Measurements from ENCODE around the gene ARL5A. TPM values are rescaled to one million over a fixed set of nuclear protein-coding genes. Genes with fewer than 3 reads are reported as not detected.

ARL5A gene
- total RNA-seq, 4 donors from 2014 or later: 58.8 to 104 (median 85.6) TPM

DNA sequence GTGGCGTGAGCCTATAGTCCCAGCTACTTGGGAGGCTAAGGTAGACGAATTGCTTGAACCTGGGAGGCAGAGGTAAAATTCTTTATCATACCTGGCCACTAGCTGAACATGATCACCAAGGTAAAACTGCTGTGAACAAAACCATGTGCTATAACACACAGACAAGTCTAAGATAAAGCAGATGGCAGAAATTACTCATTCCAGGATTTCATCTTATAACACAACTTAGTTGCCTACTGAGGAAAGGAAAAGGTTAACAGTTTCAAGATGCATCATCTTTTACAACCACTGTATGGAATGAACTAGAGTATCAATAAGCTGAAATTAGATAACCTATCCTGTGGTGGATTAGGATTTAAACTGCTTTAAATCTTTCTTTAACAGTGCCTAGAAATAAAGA, 8.3 kb downstream of the ARL5A start:
- Histone ChIP-seq H3K4me1 (peaks cover 0 to 41% (median 8%) of the 10 kb centered on the region in 3 donors), H3K4me3 (no peak overlapping the region), H3K27ac (no peak overlapping the region), H3K36me3 (peaks cover 0 to 3% of the 10 kb centered on the region in 2 donors), H3K27me3 (no peaks in the 10 kb centered on the region), H3K9me3 (no peaks in the 10 kb centered on the region)
- no peak for ATAC-seq
- 80% methylated on average over 2 of the region's 2 CpGs; no CpG with 5 or more reads in 1 of the 2 donors for WGBS, 2 donors (ENCODE audit: low coverage in 1 of 2)
- no peak for TF ChIP-seq POLR2AphosphoS5 (IDR thresholded peaks at IDR 0.05)

DNA sequence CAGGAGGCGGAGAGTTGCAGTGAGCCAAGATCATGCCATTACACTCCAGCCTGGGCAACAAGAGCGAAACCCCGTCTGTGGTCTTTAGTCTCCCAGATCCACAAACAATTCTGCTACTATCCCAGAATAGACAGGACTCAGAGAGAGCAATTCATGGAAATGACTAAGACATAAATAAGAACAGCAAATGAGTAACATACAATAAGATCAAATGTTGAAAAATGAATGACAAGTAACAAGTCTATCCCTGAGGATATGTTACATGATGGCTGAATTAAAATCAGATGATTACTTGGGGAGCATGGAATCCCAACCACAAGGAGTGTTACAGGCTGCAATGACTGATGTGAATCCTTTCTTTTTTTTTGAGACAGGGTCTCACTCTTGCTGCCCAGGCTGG, 10.3 kb downstream of the ARL5A start:
- TF ChIP-seq EP300 (IDR thresholded peaks at IDR 0.05) (no peak), POLR2A (IDR thresholded peaks at IDR 0.05) (no peak), POLR2AphosphoS5 (IDR thresholded peaks at IDR 0.05) (no peak)
- TF ChIP-seq, protein P1, sequence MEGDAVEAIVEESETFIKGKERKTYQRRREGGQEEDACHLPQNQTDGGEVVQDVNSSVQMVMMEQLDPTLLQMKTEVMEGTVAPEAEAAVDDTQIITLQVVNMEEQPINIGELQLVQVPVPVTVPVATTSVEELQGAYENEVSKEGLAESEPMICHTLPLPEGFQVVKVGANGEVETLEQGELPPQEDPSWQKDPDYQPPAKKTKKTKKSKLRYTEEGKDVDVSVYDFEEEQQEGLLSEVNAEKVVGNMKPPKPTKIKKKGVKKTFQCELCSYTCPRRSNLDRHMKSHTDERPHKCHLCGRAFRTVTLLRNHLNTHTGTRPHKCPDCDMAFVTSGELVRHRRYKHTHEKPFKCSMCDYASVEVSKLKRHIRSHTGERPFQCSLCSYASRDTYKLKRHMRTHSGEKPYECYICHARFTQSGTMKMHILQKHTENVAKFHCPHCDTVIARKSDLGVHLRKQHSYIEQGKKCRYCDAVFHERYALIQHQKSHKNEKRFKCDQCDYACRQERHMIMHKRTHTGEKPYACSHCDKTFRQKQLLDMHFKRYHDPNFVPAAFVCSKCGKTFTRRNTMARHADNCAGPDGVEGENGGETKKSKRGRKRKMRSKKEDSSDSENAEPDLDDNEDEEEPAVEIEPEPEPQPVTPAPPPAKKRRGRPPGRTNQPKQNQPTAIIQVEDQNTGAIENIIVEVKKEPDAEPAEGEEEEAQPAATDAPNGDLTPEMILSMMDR (IDR thresholded peaks at IDR 0.05): no peak
- Histone ChIP-seq H3K27me3 (no peaks in the 10 kb centered on the region), H3K4me1 (peaks cover 0 to 22% (median 0%) of the 10 kb centered on the region in 3 donors), H3K9me3 (no peaks in the 10 kb centered on the region), H3K36me3 (peaks cover 0 to 22% of the 10 kb centered on the region in 2 donors), H3K4me3 (no peak overlapping the region), H3K27ac (no peak overlapping the region)
- WGBS, 2 donors (ENCODE audit: low coverage in 1 of 2): 95 to 100% methylated on average over 3 of the region's 3 CpGs
- no peak for ATAC-seq

DNA sequence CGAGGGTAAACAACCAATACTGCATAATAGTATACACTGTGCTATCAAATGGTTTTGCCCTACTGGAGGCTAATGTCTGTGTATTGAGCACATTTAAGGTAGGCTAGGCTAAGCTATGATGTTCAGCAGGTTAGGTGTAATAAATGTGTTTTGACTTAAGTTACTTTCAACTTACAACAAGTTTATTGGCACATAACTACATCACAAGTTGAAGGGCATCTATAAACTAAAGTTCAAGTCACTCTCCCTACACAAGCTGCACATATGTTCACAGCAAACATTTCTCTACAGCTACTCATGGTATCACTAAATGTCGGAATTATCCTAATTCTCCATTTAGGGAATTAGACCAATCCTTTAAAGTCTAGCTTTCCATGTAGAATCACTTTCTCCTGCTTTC, 11.4 kb downstream of the ARL5A start:
- Histone ChIP-seq H3K9me3 (no peaks in the 10 kb centered on the region), H3K36me3 (peaks cover 0 to 32% of the 10 kb centered on the region in 2 donors), H3K27me3 (no peaks in the 10 kb centered on the region), H3K4me3 (no peak overlapping the region), H3K27ac (no peak overlapping the region), H3K4me1 (peaks cover 0 to 15% (median 0%) of the 10 kb centered on the region in 3 donors)
- TF ChIP-seq POLR2AphosphoS5 (IDR thresholded peaks at IDR 0.05) (no peak), EP300 (IDR thresholded peaks at IDR 0.05) (no peak), POLR2A (IDR thresholded peaks at IDR 0.05) (no peak)
- TF ChIP-seq, protein P1 (IDR thresholded peaks at IDR 0.05): no peak
- 82 to 86% methylated on average over 2 of the region's 2 CpGs for WGBS, 2 donors (ENCODE audit: low coverage in 1 of 2)
- ATAC-seq: no peak

DNA sequence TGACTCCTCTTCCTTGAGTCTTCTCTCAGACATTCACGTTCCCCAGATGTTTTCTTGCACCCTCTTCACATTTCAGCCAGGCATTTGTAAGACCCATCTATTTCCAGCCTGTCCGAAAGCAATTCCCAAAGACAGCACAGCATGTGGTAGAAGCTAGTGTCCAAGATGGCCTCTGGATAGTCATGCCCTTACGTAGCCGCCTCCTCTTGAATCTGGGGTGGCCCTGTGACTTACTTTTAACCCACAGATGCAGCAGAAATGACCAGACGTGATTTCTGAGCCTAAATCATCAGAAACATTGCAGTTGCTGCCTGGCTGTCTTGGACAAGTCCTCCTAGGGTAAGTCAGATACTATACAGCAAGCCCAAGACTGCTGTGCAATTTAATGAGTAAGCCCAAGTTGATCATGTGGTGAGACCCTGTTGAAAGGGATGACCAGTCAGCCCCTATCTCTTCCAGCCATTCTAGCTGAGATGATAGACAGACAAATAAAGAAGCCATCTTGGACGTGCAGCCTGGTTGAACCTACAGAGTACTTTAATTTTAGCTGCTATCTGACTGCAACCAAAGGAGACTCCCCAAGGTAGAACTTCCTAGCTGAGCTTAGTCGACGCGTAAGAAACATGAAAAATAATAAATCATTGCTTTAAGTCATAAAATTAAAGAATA, 12.3 kb downstream of the ARL5A start:
- H3K9me3 ChIP-seq: no peaks in the 10 kb centered on the region
- TF ChIP-seq POLR2AphosphoS5 (IDR thresholded peaks at IDR 0.05) (no peak), POLR2A (IDR thresholded peaks at IDR 0.05) (no peak), EP300 (IDR thresholded peaks at IDR 0.05) (no peak)
- TF ChIP-seq, protein P1 (IDR thresholded peaks at IDR 0.05): no peak
- no peak overlapping the region for H3K27ac ChIP-seq
- WGBS, 2 donors (ENCODE audit: low coverage in 1 of 2): 92 to 94% methylated on average over 6 to 9 of the region's 9 CpGs
- no peaks in the 10 kb centered on the region for H3K27me3 ChIP-seq
- H3K36me3 ChIP-seq: peaks cover 0 to 41% of the 10 kb centered on the region in 2 donors
- peaks cover 0 to 15% (median 0%) of the 10 kb centered on the region in 3 donors for H3K4me1 ChIP-seq
- ATAC-seq: no peak
- no peak overlapping the region for H3K4me3 ChIP-seq

DNA sequence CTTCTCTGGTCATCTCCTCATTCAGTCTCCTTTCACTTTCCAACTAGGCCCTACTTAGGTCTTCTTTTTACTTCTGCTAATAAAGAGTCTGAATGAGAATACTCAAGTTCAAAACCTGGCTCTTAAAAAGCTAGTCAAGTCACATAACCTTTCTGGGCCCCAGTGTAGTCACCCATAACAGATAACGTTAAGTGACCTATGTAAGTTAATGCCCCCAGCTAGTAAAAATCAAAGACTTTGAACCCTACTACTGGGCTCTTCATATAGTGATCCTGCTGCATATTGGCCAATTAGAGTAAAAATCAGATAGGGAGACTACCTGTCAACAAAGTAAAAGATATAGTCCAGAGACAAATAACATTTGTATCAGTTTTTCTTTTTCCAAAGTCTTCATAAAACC, 17.7 kb downstream of the ARL5A start:
- H3K36me3 ChIP-seq: peaks cover 3 to 73% of the 10 kb centered on the region in 2 donors

More for the DNA sequence above, 17.7 kb downstream of the ARL5A start:
- TF ChIP-seq EP300 (IDR thresholded peaks at IDR 0.05): no peak
- TF ChIP-seq POLR2AphosphoS5 (IDR thresholded peaks at IDR 0.05): no peak
- TF ChIP-seq POLR2A (IDR thresholded peaks at IDR 0.05): no peak
- TF ChIP-seq, protein P1 (IDR thresholded peaks at IDR 0.05): no peak
- no peaks in the 10 kb centered on the region for H3K9me3 ChIP-seq
- peaks cover 0 to 10% (median 0%) of the 10 kb centered on the region in 3 donors for H3K4me1 ChIP-seq
- no peaks in the 10 kb centered on the region for H3K27me3 ChIP-seq
- ATAC-seq: no peak
- H3K4me3 ChIP-seq: no peak overlapping the region
- 100% methylated on average over 1 of the region's 1 CpG for WGBS, 2 donors (ENCODE audit: low coverage in 1 of 2)
- no peak overlapping the region for H3K27ac ChIP-seq
